DOHH2 (cell line): ENCODE data around the gene SH3RF2.

Experiments used
- EZH2phosphoT487 ChIP-seq: fragments of 200-600 bp; sonication (generic); IDR thresholded peaks from 2 replicates; pipeline ENCODE4 v1.6.1; 2017; ENCODE audit warnings: borderline replicate concordance, mild to moderate bottlenecking, antibody characterized with exemption, low read length, moderate library complexity, mixed read lengths
- TF ChIP-seq, protein P1 (sequence below): fragments of 200-600 bp; sonication (generic); IDR thresholded peaks from one replicate; pipeline ENCODE4 v1.5.1; 2014; ENCODE audit warnings: antibody characterized with exemption, mild to moderate bottlenecking, low read depth, low read length; ENCODE audit not compliant: poor library complexity, severe bottlenecking

DNA sequence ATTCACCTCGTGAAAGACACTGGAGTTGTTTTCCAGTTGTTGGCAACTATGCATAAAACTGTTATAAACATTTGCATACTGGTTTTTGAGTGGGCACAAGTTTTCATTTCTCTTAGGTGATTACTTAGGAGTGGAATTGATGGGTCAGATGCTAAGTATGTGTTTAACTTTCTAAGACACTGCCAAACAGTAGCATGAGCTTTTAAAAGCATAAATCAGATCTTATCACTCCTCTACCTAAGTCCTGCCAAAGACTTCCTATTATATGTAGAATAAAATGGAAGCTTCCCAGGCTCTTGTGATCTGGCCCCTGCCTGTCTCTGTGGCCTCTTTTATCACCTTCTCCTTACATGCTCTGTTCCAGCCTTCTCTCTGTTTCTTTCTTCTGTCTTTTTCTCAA, 72.6 kb downstream of the SH3RF2 start:
- TF ChIP-seq, protein P1, sequence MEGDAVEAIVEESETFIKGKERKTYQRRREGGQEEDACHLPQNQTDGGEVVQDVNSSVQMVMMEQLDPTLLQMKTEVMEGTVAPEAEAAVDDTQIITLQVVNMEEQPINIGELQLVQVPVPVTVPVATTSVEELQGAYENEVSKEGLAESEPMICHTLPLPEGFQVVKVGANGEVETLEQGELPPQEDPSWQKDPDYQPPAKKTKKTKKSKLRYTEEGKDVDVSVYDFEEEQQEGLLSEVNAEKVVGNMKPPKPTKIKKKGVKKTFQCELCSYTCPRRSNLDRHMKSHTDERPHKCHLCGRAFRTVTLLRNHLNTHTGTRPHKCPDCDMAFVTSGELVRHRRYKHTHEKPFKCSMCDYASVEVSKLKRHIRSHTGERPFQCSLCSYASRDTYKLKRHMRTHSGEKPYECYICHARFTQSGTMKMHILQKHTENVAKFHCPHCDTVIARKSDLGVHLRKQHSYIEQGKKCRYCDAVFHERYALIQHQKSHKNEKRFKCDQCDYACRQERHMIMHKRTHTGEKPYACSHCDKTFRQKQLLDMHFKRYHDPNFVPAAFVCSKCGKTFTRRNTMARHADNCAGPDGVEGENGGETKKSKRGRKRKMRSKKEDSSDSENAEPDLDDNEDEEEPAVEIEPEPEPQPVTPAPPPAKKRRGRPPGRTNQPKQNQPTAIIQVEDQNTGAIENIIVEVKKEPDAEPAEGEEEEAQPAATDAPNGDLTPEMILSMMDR: no peak
- TF ChIP-seq EZH2phosphoT487: no peak
